HepG2 (cell line): ENCODE data around the gene FBLN7. TPM values are rescaled to one million over a fixed set of nuclear protein-coding genes. Genes with fewer than 3 reads are reported as not detected.

ENCODE experiments used
- ATAC-seq: fragments of 200-7000 bp; cut with Tn5 transposase; 3 replicates; pipeline ENCODE4 v1.9.1; 2020; ENCODE audit warnings: mild to moderate bottlenecking, moderate library complexity
- BruUV-seq: library from RNA; stranded (reverse); fragments of 400-500 nt; replicated peaks from 2 replicates; lab custom pipeline; 2021; lab: Mats Ljungman, UMichigan
- CTCF ChIA-PET: fragments of 300-600 bp; formaldehyde crosslinking; extraction: SDS; loops from one replicate; lab custom pipeline; 2021; ENCODE audit warnings: low total read pairs, inconsistent platforms, low intra/inter-chr PET ratio; lab: Yijun Ruan, JAX
- POLR2A ChIA-PET: fragments of 350-600 bp; sonication (Branson Sonifier 250); formaldehyde crosslinking; loops from one replicate; lab custom pipeline; 2020; ENCODE audit warnings: antibody characterized with exemption, inconsistent platforms; lab: Yijun Ruan, JAX
- DNase-seq: peaks from one replicate; pipeline ENCODE4 v3.0.0-alpha.2; 2015; ENCODE audit warnings: low spot score
- FAIRE-seq: peaks from 3 replicates; lab custom pipeline; 2011; peaks lifted over from hg19 to GRCh38; lab: Jason Lieb, UNC
- H2AFZ ChIP-seq: one replicate; pipeline ENCODE4 v1.6.1; 2011; ENCODE audit warnings: low read length, inconsistent platforms
- H3K27ac ChIP-seq: fragments of 300-600 bp; 3 replicates; pipeline ENCODE4 v1.8.0; 2011; ENCODE audit warnings: mixed run types, mild to moderate bottlenecking, mixed read lengths, low read length, inconsistent platforms; ENCODE audit not compliant: insufficient read depth; ENCODE audit errors: extremely low read length
- H3K27me3 ChIP-seq, 2 experiments: fragments of 200-600 bp in 1 of 2; 2 replicates in 1 of 2; 3 replicates in 1 of 2; pipeline versions ENCODE4 v1.6.0 to v1.8.0; 2011; ENCODE audit warnings: low read length in 2 of 2, mild to moderate bottlenecking in 2 of 2, moderate library complexity in 2 of 2, inconsistent platforms in 1 of 2; ENCODE audit not compliant: insufficient read depth in 2 of 2, control insufficient read depth in 1 of 2
- H3K36me3 ChIP-seq, 2 experiments: fragments of 200-600 bp in 1 of 2; replicated peaks in 1 of 2; 2 replicates in 1 of 2; 3 replicates in 1 of 2; pipeline versions ENCODE4 v1.5.1 to v1.8.0; 2011; ENCODE audit warnings: low read length in 2 of 2, inconsistent platforms in 1 of 2; ENCODE audit not compliant: insufficient read depth in 2 of 2, control insufficient read depth in 1 of 2
- H3K4me1 ChIP-seq: 2 replicates; pipeline ENCODE4 v1.5.1; 2012; ENCODE audit warnings: low read length, inconsistent platforms; ENCODE audit not compliant: insufficient read depth
- H3K4me2 ChIP-seq: 2 replicates; pipeline ENCODE4 v1.6.0; 2011; ENCODE audit warnings: low read depth, low read length, inconsistent platforms
- H3K4me3 ChIP-seq, 3 experiments: fragments of 200-600 bp in 1 of 3; sonication (generic), shearing (Covaris generic) in 1 of 3; replicated peaks in 1 of 3; 2 replicates each; pipeline ENCODE4 v1.5.1; 2011 to 2016; ENCODE audit warnings: low read length in 3 of 3, inconsistent platforms in 2 of 3, low read depth in 2 of 3, mild to moderate bottlenecking in 2 of 3, control low read depth in 1 of 3, mixed read lengths in 1 of 3; ENCODE audit not compliant: insufficient read depth in 1 of 3
- H3K79me2 ChIP-seq: one replicate; pipeline ENCODE4 v1.6.1; 2011; ENCODE audit warnings: low read length, inconsistent platforms; ENCODE audit not compliant: insufficient read depth
- H3K9ac ChIP-seq: 2 replicates; pipeline ENCODE4 v1.6.0; 2011; ENCODE audit warnings: mild to moderate bottlenecking, low read depth, low read length, inconsistent platforms; ENCODE audit not compliant: insufficient read depth
- H3K9me3 ChIP-seq: 2 replicates; pipeline ENCODE4 v1.5.1; 2012; ENCODE audit warnings: mild to moderate bottlenecking, low read length
- H4K20me1 ChIP-seq: 2 replicates; pipeline ENCODE4 v1.6.0; 2011; ENCODE audit warnings: inconsistent platforms, mild to moderate bottlenecking, low read length, moderate library complexity; ENCODE audit not compliant: insufficient read depth
- AKAP8 ChIP-seq: sonication (generic); formaldehyde crosslinking; IDR thresholded peaks from 2 replicates; pipeline ENCODE4 v1.5.1; 2020; ENCODE audit warnings: mild to moderate bottlenecking, missing genetic modification reagents
- BRCA1 ChIP-seq: sonication (generic); formaldehyde crosslinking; IDR thresholded peaks from 2 replicates; pipeline ENCODE4 v1.4.0; 2020; ENCODE audit warnings: missing genetic modification reagents
- CENPT ChIP-seq: sonication (generic); formaldehyde crosslinking; IDR thresholded peaks from 2 replicates; pipeline ENCODE4 v1.8.0; 2022; ENCODE audit warnings: low read depth, mild to moderate bottlenecking, moderate library complexity, missing genetic modification reagents
- MBD4 ChIP-seq: IDR thresholded peaks from 2 replicates; pipeline ENCODE4 v1.6.1; 2012; ENCODE audit warnings: low read length, inconsistent platforms, borderline replicate concordance
- MED8 ChIP-seq: sonication (generic); formaldehyde crosslinking; IDR thresholded peaks from 2 replicates; pipeline ENCODE4 v1.8.1; 2023; ENCODE audit warnings: mild to moderate bottlenecking, missing genetic modification reagents; ENCODE audit not compliant: insufficient replicate concordance
- NCOA5 ChIP-seq: sonication (generic); formaldehyde crosslinking; IDR thresholded peaks from 2 replicates; pipeline ENCODE4 v1.4.0; 2020; ENCODE audit warnings: missing genetic modification reagents
- SIX4 ChIP-seq: sonication (generic); formaldehyde crosslinking; IDR thresholded peaks from 2 replicates; pipeline ENCODE4 v1.4.0; 2020; ENCODE audit warnings: missing genetic modification reagents
- SMARCE1 ChIP-seq: fragments of 450-650 bp; IDR thresholded peaks from 2 replicates; pipeline ENCODE4 v1.6.1; 2017; ENCODE audit warnings: borderline replicate concordance
- ZBTB42 ChIP-seq: sonication (generic); formaldehyde crosslinking; IDR thresholded peaks from 2 replicates; pipeline ENCODE4 v1.5.0; 2020; ENCODE audit warnings: mild to moderate bottlenecking, missing genetic modification reagents
- ZFP36 ChIP-seq: fragments of 150-350 bp; IDR thresholded peaks from 2 replicates; pipeline ENCODE4 v1.6.1; 2018; ENCODE audit warnings: borderline replicate concordance, low read length, low read depth; ENCODE audit not compliant: partially characterized antibody
- ZNF598 ChIP-seq: sonication (generic); formaldehyde crosslinking; IDR thresholded peaks from 2 replicates; pipeline ENCODE4 v1.5.1; 2020; ENCODE audit warnings: mild to moderate bottlenecking, missing genetic modification reagents, borderline replicate concordance
- ZZZ3 ChIP-seq: sonication (generic); formaldehyde crosslinking; IDR thresholded peaks from 2 replicates; pipeline ENCODE4 v1.4.0; 2020; ENCODE audit warnings: missing genetic modification reagents, mild to moderate bottlenecking, borderline replicate concordance
- WGBS: methylation state at CpG from one replicate; pipeline ENCODE4 v1.1.6; 2017; ENCODE audit warnings: low lambda C conversion rate; 5-methylcytosine and 5-hydroxymethylcytosine counted together
- in situ Hi-C: cut with HindIII; loops from 2 replicates; pipeline ENCODE4 v1.10.0; 2017; ENCODE audit warnings: low pct_unique_long_range_greater_than_20kb; ENCODE audit not compliant: extremely low pct_ligation_motif_present
- intact Hi-C: fragments of 100-400 bp; cut with micrococcal nuclease; formaldehyde crosslinking; loops from one replicate; pipeline ENCODE4 v1.10.0; 2022; ENCODE audit not compliant: unreplicated experiment
- polyA plus RNA-seq, 8 experiments: library from polyadenylated mRNA; depleted of rRNA in 3 of 8; stranded (reverse) in 7 of 8; unstranded in 1 of 8; fragments of >200 nt; fragmentation: Illumina TruSeq in 4 of 8; extraction: Trizol in 4 of 8; gene quantifications; 2 replicates each; pipeline versions ENCODE4 v1.2.1 to v1.2.3, GENCODE V29; 2011 to 2016; ENCODE audit warnings: low read depth in 4 of 8, missing spikeins in 1 of 8, mixed read lengths in 1 of 8; ENCODE audit not compliant: insufficient read depth in 1 of 8
- total RNA-seq, 5 experiments: library from RNA; depleted of rRNA; stranded (reverse); fragments of >200 nt; fragmentation: Illumina TruSeq; extraction: Trizol; gene quantifications; 2 replicates each; pipeline ENCODE4 v1.2.3, GENCODE V29; 2016; ENCODE audit warnings: low read depth in 1 of 5
- TF ChIP-seq, protein P1 (sequence below): sonication (generic); formaldehyde crosslinking; IDR thresholded peaks from 2 replicates; pipeline ENCODE4 v1.4.0; 2020; ENCODE audit warnings: missing genetic modification reagents
- TF ChIP-seq, protein P2 (sequence below): sonication (generic); formaldehyde crosslinking; IDR thresholded peaks from 2 replicates; pipeline ENCODE4 v1.4.0; 2020; ENCODE audit warnings: missing genetic modification reagents, mild to moderate bottlenecking, borderline replicate concordance

Gene FBLN7
- total and polyA plus RNA-seq, 2 of the 13 experiments (the other 11 are each of a cell fraction or from before 2014, with no cell fraction given), result 1.4 to 2.3 TPM

DNA sequence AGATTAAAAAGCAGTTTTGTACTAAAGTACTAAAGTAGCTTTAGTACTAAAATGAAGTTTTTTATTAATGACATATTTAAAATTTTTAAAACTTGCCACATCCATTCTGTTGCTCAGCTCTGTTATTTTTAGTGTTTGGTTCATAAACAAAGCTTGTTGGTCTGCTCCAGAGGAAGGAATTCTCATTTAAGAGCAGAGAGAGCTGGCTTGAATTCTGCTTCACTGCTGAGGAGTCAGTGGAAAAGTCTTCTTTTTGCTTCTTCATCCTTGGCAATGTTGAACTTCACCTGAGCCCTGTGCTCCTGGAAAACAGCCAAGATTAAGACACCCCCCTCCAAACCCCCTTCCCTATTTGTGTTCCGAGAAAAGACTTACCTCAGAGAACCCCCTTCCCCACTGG, 42.5 kb upstream of the FBLN7 start:
- BruUV-seq, result no TSS peak
- intact Hi-C loops, result no loop called here
- whole genome bisulfite sequencing, result 100% methylated on average over 1 of the region's 1 CpG
- TF ChIP-seq SIX4 (CRISPR knock-in tag), result no peak
- TF ChIP-seq CENPT (CRISPR knock-in tag), result no peak
- no peak for TF ChIP-seq AKAP8 (CRISPR knock-in tag)
- TF ChIP-seq, protein P1, sequence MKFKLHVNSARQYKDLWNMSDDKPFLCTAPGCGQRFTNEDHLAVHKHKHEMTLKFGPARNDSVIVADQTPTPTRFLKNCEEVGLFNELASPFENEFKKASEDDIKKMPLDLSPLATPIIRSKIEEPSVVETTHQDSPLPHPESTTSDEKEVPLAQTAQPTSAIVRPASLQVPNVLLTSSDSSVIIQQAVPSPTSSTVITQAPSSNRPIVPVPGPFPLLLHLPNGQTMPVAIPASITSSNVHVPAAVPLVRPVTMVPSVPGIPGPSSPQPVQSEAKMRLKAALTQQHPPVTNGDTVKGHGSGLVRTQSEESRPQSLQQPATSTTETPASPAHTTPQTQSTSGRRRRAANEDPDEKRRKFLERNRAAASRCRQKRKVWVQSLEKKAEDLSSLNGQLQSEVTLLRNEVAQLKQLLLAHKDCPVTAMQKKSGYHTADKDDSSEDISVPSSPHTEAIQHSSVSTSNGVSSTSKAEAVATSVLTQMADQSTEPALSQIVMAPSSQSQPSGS (CRISPR knock-in tag), result no peak
- TF ChIP-seq ZBTB42 (CRISPR knock-in tag), result no peak
- no peak for TF ChIP-seq SMARCE1
- no peak for TF ChIP-seq BRCA1 (CRISPR knock-in tag)
- no peak for TF ChIP-seq MBD4
- TF ChIP-seq MED8 (CRISPR knock-in tag), result no peak
- no peak for TF ChIP-seq ZZZ3 (CRISPR knock-in tag)
- TF ChIP-seq ZNF598 (CRISPR knock-in tag), result no peak
- no peak for TF ChIP-seq ZFP36
- TF ChIP-seq, protein P2, sequence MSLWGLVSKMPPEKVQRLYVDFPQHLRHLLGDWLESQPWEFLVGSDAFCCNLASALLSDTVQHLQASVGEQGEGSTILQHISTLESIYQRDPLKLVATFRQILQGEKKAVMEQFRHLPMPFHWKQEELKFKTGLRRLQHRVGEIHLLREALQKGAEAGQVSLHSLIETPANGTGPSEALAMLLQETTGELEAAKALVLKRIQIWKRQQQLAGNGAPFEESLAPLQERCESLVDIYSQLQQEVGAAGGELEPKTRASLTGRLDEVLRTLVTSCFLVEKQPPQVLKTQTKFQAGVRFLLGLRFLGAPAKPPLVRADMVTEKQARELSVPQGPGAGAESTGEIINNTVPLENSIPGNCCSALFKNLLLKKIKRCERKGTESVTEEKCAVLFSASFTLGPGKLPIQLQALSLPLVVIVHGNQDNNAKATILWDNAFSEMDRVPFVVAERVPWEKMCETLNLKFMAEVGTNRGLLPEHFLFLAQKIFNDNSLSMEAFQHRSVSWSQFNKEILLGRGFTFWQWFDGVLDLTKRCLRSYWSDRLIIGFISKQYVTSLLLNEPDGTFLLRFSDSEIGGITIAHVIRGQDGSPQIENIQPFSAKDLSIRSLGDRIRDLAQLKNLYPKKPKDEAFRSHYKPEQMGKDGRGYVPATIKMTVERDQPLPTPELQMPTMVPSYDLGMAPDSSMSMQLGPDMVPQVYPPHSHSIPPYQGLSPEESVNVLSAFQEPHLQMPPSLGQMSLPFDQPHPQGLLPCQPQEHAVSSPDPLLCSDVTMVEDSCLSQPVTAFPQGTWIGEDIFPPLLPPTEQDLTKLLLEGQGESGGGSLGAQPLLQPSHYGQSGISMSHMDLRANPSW (CRISPR knock-in tag), result no peak
- no peak for TF ChIP-seq NCOA5 (CRISPR knock-in tag)
- no peak for DNase-seq
- no peak for ATAC-seq
- in situ Hi-C loops, result no loop called here
- POLR2A ChIA-PET, result no interaction called here
- H3K9me3 ChIP-seq, result no peaks in the 10 kb centered on the region
- H3K27me3 ChIP-seq, result no peaks in the 10 kb centered on the region
- H3K36me3 ChIP-seq, result peaks cover 11 to 42% of the 10 kb centered on the region in 2 experiments
- H4K20me1 ChIP-seq, result no peaks in the 10 kb centered on the region
- H3K4me1 ChIP-seq, result no peaks in the 10 kb centered on the region
- no peak overlapping the region for H3K4me2 ChIP-seq
- no peak for FAIRE-seq
- CTCF ChIA-PET, result no interaction called here
- H3K4me3 ChIP-seq, result no peak overlapping the region
- H2AFZ ChIP-seq, result no peak overlapping the region
- H3K27ac ChIP-seq, result no peak overlapping the region
- peaks cover 3% of the 10 kb centered on the region for H3K79me2 ChIP-seq
- H3K9ac ChIP-seq, result no peak overlapping the region
